ENCODE data around the gene TC2N.

Gene TC2N

DNA sequence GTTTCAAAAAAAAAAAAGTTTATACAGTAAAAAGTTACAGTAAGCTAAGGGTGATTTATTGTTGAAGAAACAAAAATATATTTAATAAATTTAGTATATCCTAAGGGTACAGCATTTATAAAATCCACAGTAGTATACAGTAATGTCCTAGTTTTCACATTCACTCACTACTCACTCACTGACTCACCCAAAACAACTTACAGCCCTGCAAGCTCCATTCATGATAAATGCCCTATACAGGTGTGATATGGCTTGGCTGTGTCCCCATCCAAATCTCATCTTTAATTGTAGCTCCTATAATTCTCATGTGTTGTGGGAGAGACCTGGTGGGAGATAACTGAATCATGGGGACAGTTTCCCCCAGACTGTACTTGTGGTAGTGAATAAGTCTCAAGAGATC, 61.7 kb downstream of the TC2N start:
- no peak overlapping the region for H3K27ac ChIP-seq (ENCODE audit: low read depth, low read length)
- no peak overlapping the region for H3K4me3 ChIP-seq (ENCODE audit: low read length)
- no peaks in the 10 kb centered on the region for H3K27me3 ChIP-seq (ENCODE audit: control insufficient read depth, insufficient read depth, low read length)
- H3K4me1 ChIP-seq (ENCODE audit: control insufficient read depth, insufficient read depth, low read length): no peaks in the 10 kb centered on the region
- H3K9ac ChIP-seq (ENCODE audit: low read length): no peak overlapping the region
- H3K36me3 ChIP-seq (ENCODE audit: control insufficient read depth, insufficient read depth, low read length): no peaks in the 10 kb centered on the region

DNA sequence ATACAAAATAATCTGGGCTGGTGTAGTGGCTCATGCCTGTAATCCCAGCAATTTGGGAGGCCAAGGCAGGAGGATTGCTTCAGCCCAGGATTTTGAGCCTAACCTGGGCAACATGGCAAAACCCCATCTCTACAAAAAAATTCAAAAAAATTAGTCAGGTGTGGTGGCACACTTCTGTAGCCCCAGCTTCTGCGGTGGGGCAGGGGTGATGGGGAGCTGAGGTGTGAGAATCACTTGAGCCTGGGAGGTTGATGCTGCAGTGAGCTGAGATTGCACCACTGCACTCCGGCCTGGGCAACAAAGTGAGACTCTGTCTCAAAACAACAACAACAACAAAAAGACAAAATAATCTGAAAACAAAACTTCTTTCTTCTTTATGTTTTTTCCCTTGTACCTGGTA, 66.0 kb downstream of the TC2N start:
- no peaks in the 10 kb centered on the region for H3K4me1 ChIP-seq (ENCODE audit: control insufficient read depth, insufficient read depth, low read length)

DNA sequence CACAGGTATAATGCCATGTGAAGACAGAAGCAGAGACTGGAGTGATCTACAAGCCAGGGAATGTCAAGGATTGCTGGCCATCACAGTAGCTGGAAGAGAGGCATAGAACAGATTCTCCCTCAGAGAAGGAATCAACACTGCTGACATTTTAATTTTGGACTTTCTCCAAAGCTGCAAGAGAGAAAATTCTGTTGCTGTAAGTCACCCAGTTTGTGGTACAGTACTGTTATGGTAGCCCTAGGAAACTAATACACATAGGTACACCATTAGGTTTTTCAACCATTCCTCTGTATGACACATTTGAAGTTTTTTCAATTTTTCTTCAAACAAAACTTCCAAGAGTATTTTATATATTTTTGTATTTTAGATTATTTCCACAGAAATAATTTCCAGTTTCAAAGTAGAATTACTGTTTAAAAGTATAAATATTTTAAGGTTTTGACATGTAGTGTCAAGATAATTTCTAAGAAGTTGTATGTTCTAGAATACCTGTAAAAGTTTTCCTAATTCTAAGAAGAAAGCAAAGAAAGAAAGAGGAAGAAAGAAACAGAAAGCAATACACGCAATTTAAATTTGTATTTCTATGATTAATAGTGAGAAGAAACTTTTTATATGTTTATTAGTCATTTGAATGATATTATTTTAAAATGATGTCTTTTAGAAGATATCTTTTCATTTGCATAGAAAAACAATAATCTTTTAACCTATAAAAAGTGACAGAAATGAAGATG, 70.6 kb downstream of the TC2N start:
- Histone ChIP-seq H3K4me3 (ENCODE audit: low read length) (no peak overlapping the region), H3K4me1 (ENCODE audit: control insufficient read depth, insufficient read depth, low read length) (no peaks in the 10 kb centered on the region), H3K36me3 (ENCODE audit: control insufficient read depth, insufficient read depth, low read length) (no peaks in the 10 kb centered on the region), H3K27me3 (ENCODE audit: control insufficient read depth, insufficient read depth, low read length) (no peaks in the 10 kb centered on the region), H3K27ac (ENCODE audit: low read depth, low read length) (no peak overlapping the region), H3K9ac (ENCODE audit: low read length) (no peak overlapping the region)

More for the DNA sequence above, 66.0 kb downstream of the TC2N start:
- no peak overlapping the region for H3K4me3 ChIP-seq (ENCODE audit: low read length)
- no peaks in the 10 kb centered on the region for H3K36me3 ChIP-seq (ENCODE audit: control insufficient read depth, insufficient read depth, low read length)
- H3K27me3 ChIP-seq (ENCODE audit: control insufficient read depth, insufficient read depth, low read length): no peaks in the 10 kb centered on the region
- no peak overlapping the region for H3K27ac ChIP-seq (ENCODE audit: low read depth, low read length)
- H3K9ac ChIP-seq (ENCODE audit: low read length): no peak overlapping the region

DNA sequence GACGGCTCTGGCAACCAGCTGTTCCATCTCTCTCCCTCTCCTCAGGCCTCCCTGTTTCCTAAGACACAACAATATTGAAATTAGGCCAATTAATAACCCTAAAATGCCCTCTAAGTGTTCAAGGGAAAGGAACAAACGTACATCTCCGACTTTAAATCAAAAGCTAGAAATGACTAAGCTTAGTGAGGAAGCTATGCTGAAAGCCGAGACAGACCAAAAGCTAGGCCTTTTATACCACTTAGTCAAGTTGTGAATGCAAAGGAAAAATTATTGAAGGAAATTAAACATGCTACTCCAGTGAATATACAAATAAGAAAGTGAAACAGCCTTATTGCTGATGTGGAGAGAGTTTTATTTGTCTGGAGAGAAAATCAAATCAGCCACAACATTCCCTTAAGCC, 73.6 kb downstream of the TC2N start:
- Histone ChIP-seq H3K4me1 (ENCODE audit: control insufficient read depth, insufficient read depth, low read length) (no peaks in the 10 kb centered on the region), H3K27ac (ENCODE audit: low read depth, low read length) (no peak overlapping the region), H3K4me3 (ENCODE audit: low read length) (no peak overlapping the region), H3K36me3 (ENCODE audit: control insufficient read depth, insufficient read depth, low read length) (no peaks in the 10 kb centered on the region), H3K27me3 (ENCODE audit: control insufficient read depth, insufficient read depth, low read length) (no peaks in the 10 kb centered on the region), H3K9ac (ENCODE audit: low read length) (no peak overlapping the region)

DNA sequence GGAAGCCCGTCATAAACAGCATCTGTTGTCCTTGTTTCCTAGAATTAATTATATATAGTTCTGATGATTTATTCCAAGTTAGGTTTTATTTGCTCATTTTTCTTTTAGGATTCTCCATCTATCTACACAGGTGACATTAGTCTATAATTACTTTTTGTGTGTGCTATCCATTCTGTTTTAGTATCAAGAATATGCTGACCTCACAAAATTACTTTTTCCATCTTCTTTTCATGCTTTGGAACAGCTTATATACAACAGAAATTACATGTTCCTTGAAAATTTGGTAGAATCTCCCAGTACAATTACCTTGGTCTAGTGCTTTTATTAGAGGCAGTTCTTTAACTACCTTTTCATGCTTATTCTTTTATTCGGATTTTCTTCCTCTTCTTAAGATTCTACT, 81.1 kb downstream of the TC2N start:
- H3K4me1 ChIP-seq (ENCODE audit: control insufficient read depth, insufficient read depth, low read length): no peaks in the 10 kb centered on the region
- H3K36me3 ChIP-seq (ENCODE audit: control insufficient read depth, insufficient read depth, low read length): no peaks in the 10 kb centered on the region
- no peak overlapping the region for H3K9ac ChIP-seq (ENCODE audit: low read length)
- no peaks in the 10 kb centered on the region for H3K27me3 ChIP-seq (ENCODE audit: control insufficient read depth, insufficient read depth, low read length)
- no peak overlapping the region for H3K27ac ChIP-seq (ENCODE audit: low read depth, low read length)
- no peak overlapping the region for H3K4me3 ChIP-seq (ENCODE audit: low read length)

DNA sequence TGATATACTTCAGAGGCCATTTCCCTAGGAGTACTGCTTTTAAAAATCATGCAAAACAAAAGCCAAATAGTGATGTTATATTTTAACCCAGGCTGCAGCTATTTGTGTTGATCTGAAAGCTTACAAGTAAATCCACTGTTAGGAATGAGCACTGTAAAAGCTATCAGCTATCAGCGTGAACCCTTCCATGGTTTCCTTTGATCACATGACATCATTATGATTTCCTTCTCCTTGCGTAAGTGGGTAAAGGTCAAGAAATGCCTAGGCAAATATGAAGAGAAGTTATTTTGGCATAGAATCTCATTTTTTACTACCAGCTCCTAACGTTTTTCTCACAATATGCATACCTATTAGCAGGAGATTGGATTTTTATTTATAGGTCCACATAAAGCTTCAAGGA, 86.9 kb downstream of the TC2N start:
- no peak overlapping the region for H3K9ac ChIP-seq (ENCODE audit: low read length)
- H3K27ac ChIP-seq (ENCODE audit: low read depth, low read length): no peak overlapping the region
- no peaks in the 10 kb centered on the region for H3K4me1 ChIP-seq (ENCODE audit: control insufficient read depth, insufficient read depth, low read length)
- H3K4me3 ChIP-seq (ENCODE audit: low read length): no peak overlapping the region
- H3K27me3 ChIP-seq (ENCODE audit: control insufficient read depth, insufficient read depth, low read length): no peaks in the 10 kb centered on the region
- no peaks in the 10 kb centered on the region for H3K36me3 ChIP-seq (ENCODE audit: control insufficient read depth, insufficient read depth, low read length)

DNA sequence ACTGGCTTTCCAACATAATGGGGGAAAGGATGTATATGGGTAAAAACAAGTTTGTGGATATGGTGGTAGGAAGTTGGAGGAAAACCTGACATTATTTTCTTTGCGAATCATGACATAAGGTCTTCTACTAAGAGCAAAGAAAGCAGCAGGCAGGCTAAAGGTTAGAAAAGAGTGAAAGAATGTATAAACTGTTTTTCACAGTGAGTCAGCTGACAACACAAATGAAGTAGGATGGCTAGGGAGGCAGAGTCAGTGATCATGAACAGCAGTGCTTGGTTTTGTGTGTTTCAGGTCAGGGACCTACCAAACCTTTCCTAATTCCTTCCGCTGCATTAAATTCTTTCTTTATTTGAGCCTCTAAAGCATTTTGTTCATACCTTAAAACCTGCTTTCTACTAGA, 89.1 kb downstream of the TC2N start:
- Histone ChIP-seq H3K27me3 (ENCODE audit: control insufficient read depth, insufficient read depth, low read length) (no peaks in the 10 kb centered on the region), H3K4me1 (ENCODE audit: control insufficient read depth, insufficient read depth, low read length) (no peaks in the 10 kb centered on the region), H3K4me3 (ENCODE audit: low read length) (no peak overlapping the region), H3K36me3 (ENCODE audit: control insufficient read depth, insufficient read depth, low read length) (no peaks in the 10 kb centered on the region), H3K9ac (ENCODE audit: low read length) (no peak overlapping the region), H3K27ac (ENCODE audit: low read depth, low read length) (no peak overlapping the region)

DNA sequence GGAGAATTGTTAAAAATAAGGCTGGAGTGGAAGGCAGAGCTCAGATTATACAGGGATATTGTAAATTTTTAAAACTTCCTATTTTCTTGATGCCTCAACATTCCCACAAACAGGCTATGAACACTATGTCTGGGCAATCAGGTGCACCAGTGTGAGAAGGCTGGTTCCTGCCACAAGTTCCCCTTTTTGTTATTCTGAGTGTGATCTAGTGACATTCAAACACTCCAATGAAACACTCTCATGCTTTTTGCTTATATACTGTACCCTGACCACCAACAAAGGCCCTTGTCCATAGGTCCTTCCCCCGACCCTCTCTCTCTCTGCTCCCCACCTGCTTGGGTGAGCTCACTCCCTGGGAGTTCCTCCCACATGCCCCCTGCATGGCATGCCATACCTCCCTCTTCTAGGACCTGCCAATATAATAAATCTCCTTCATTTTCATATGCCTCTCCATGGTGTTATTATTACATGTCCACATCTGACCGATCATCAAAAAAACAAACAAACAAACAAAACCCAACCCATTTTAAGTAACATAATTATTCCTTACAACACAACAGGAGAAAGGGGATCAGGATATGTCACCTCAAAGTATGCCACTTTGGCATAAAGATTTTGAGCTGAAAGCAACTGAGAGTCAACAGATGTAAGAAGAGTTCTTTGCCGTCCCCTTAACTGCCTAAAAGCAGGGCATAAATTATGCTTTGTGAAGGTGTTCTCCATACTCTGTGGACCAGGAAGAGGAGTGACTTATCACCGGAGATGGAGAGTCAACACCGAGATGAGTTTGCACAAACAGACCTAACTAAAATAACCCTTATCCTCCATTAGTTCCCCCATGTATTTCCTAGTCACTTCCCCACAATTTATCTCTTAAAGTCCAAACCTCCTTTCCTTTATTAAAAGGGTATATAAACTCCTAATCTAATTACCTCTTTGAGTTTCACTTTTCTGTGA, 92.9 kb downstream of the TC2N start:
- no peak overlapping the region for H3K27ac ChIP-seq (ENCODE audit: low read depth, low read length)
- no peaks in the 10 kb centered on the region for H3K27me3 ChIP-seq (ENCODE audit: control insufficient read depth, insufficient read depth, low read length)
- H3K4me3 ChIP-seq (ENCODE audit: low read length): no peak overlapping the region
- no peaks in the 10 kb centered on the region for H3K36me3 ChIP-seq (ENCODE audit: control insufficient read depth, insufficient read depth, low read length)
- H3K9ac ChIP-seq (ENCODE audit: low read length): no peak overlapping the region
- no peaks in the 10 kb centered on the region for H3K4me1 ChIP-seq (ENCODE audit: control insufficient read depth, insufficient read depth, low read length)

DNA sequence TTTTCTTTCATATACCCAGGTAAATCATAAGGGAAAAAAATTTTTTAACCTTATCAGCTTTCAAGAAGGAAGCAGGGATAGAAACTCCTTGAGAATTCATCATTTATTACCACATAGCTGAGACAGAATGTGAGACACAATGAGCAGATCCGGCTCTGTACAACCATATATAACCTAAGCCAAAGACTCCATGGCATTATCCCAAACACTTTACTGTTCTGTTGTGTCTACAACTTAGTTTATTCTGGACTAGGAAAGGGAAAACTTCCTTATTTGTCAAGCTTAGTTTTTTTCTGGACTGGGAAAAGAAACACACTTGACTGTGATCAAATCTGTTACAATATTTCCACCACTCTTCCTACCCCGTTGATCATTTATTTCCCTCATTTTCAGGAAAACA, 97.2 kb downstream of the TC2N start:
- H3K4me3 ChIP-seq (ENCODE audit: low read length): no peak overlapping the region
- H3K27ac ChIP-seq (ENCODE audit: low read depth, low read length): no peak overlapping the region
- H3K36me3 ChIP-seq (ENCODE audit: control insufficient read depth, insufficient read depth, low read length): no peaks in the 10 kb centered on the region
- H3K4me1 ChIP-seq (ENCODE audit: control insufficient read depth, insufficient read depth, low read length): no peaks in the 10 kb centered on the region
- no peak overlapping the region for H3K9ac ChIP-seq (ENCODE audit: low read length)
- H3K27me3 ChIP-seq (ENCODE audit: control insufficient read depth, insufficient read depth, low read length): no peaks in the 10 kb centered on the region

DNA sequence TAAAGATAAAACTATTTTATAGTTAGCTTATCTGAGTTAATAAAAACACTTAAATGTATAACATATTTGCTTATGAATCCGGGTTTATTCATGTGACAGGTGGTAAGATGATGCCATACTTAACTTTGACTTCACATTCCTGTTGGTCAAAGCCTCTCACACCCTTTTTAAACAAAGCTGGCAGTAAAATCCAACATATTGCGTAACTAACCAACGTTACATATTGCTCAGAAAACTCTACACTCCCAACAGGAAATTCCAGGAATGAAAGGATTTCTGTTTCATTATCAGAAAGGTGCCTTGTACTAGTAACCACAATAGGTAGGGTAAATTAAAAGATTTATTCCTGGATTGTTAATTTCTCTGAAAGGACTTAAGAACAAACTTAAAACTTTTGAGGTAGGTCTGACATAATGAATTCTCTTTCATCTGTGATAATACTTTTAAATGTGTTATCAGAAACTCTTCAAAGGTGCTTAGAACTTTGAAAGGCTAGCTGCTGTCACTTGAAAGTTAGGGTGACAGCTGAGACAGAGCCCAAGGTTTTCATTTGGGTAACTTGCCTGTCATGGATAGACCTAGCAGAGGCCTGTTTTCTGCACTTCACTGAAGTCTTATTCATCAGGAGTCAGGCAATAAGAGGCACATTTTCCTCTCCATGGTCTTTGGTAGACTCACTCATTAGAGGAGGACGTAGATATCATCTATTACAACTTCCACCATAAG, 111.6 kb downstream of the TC2N start:
- Histone ChIP-seq H3K9ac (ENCODE audit: low read length) (no peak overlapping the region), H3K36me3 (ENCODE audit: control insufficient read depth, insufficient read depth, low read length) (no peaks in the 10 kb centered on the region), H3K4me1 (ENCODE audit: control insufficient read depth, insufficient read depth, low read length) (no peaks in the 10 kb centered on the region), H3K4me3 (ENCODE audit: low read length) (no peak overlapping the region), H3K27ac (ENCODE audit: low read depth, low read length) (no peak overlapping the region), H3K27me3 (ENCODE audit: control insufficient read depth, insufficient read depth, low read length) (no peaks in the 10 kb centered on the region)

DNA sequence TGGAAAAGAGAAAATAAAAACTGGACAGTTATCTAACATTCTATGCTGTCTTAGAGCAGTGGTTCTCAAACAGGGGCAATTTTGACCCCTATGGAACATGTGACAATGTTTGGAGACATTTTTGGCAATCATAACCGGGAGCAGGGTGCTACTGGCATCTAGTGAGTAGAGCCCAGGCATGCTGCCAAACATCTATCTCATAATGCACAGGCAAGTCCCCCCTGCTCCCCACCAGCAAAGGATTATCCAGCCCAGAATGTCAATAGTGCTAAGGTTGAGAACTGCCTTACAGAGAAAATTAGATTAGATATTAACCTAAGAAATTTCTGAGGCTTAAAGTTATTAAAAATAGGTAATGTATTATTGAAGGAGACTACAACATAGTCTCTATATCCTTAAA, 112.5 kb downstream of the TC2N start:
- H3K36me3 ChIP-seq (ENCODE audit: control insufficient read depth, insufficient read depth, low read length): no peaks in the 10 kb centered on the region
- no peaks in the 10 kb centered on the region for H3K27me3 ChIP-seq (ENCODE audit: control insufficient read depth, insufficient read depth, low read length)
- no peak overlapping the region for H3K9ac ChIP-seq (ENCODE audit: low read length)
- H3K27ac ChIP-seq (ENCODE audit: low read depth, low read length): no peak overlapping the region
- no peaks in the 10 kb centered on the region for H3K4me1 ChIP-seq (ENCODE audit: control insufficient read depth, insufficient read depth, low read length)
- no peak overlapping the region for H3K4me3 ChIP-seq (ENCODE audit: low read length)

DNA sequence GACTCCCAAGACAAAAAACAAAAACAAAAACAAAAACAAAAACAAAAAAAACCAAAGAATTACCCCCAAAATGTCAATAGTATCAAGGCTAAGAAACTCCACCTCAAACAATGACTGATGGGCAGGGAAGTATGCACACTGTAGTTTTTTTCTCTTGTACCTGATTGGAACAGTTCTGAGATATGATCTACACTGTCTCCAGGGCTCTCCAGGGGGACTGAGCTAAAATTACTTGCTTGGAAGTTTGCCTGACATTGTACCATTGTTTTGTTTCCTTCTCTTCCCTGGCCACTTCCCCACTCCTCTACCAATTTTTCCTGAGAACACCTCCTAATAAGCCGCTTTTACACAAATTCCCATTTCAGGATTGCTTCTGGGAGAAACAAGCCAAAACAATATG, 113.2 kb downstream of the TC2N start:
- H3K27ac ChIP-seq (ENCODE audit: low read depth, low read length): no peak overlapping the region
- no peaks in the 10 kb centered on the region for H3K36me3 ChIP-seq (ENCODE audit: control insufficient read depth, insufficient read depth, low read length)
- H3K4me3 ChIP-seq (ENCODE audit: low read length): no peak overlapping the region
- no peaks in the 10 kb centered on the region for H3K27me3 ChIP-seq (ENCODE audit: control insufficient read depth, insufficient read depth, low read length)
- H3K9ac ChIP-seq (ENCODE audit: low read length): no peak overlapping the region
- H3K4me1 ChIP-seq (ENCODE audit: control insufficient read depth, insufficient read depth, low read length): no peaks in the 10 kb centered on the region

Data from rectal smooth muscle tissue (tissue), 1 donor.